ENCODE results near the gene SLC2A14. TPM values are rescaled to one million over a fixed set of nuclear protein-coding genes. Genes with fewer than 3 reads are reported as not detected.
A peak's percentile ranks its signal among the peaks of the same experiment; 100 is the strongest.
"Not testable (repeated sequence)": the region's sequence is repeated elsewhere in the genome, so short reads cannot be mapped to it uniquely, and the experiment has no call there.

The SLC2A14 gene
- total RNA-seq, result not detected

- intact Hi-C loops (cut with DNase I), result no loop called here
- no peaks in the 10 kb centered on the region for H3K9me3 ChIP-seq
These were observed at the start of gene SLC2A14 for GRCh38 chr12:7872566-7873319. Gene SLC2A14 (minus strand): TSS chr12:7872915. CDS start chr12:7869880, 3,035 bp downstream.

DNA sequence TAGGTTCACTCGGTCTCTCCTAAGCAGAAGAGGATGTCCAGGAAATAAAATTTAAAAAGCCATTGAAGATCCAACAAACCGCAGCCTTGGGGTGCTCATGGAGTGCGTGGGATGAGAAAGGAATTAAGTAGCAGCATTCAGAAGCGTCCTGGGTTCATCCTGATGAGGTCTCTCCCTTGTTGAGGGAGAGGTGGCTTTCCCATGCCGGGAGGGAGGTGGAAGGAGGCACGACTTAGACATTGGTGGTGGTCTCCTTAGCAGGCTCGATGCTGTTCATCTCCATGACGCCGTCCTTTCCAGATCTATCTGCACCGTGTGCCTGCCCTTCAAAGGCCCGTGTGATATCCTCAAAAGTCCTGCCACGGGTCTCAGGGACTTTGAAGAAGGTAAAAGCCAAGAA lies 48.5 kb upstream of the SLC2A14 start:
- intact Hi-C loops (cut with DNase I); H3K4me3 ChIP-seq; H3K4me1 ChIP-seq; DNase-seq (ENCODE audit: extremely low spot score in 2 of 2); H3K9me3 ChIP-seq; H3K27me3 ChIP-seq; H3K27ac ChIP-seq: not testable (repeated sequence)
- peaks cover 0 to 32% of the 10 kb centered on the region in 2 donors for H3K36me3 ChIP-seq

More at GRCh38 chr12:7872566-7873319, at the start of gene SLC2A14:
- no peak for DNase-seq (ENCODE audit: extremely low spot score in 2 of 2)
- TF ChIP-seq POLR2AphosphoS5 (IDR thresholded peaks at IDR 0.05; ENCODE audit: insufficient read depth in 1 of 2, low read depth in 1 of 2), result no peak
- TF ChIP-seq POLR2A (IDR thresholded peaks at IDR 0.05), result no peak
- TF ChIP-seq, protein P1, sequence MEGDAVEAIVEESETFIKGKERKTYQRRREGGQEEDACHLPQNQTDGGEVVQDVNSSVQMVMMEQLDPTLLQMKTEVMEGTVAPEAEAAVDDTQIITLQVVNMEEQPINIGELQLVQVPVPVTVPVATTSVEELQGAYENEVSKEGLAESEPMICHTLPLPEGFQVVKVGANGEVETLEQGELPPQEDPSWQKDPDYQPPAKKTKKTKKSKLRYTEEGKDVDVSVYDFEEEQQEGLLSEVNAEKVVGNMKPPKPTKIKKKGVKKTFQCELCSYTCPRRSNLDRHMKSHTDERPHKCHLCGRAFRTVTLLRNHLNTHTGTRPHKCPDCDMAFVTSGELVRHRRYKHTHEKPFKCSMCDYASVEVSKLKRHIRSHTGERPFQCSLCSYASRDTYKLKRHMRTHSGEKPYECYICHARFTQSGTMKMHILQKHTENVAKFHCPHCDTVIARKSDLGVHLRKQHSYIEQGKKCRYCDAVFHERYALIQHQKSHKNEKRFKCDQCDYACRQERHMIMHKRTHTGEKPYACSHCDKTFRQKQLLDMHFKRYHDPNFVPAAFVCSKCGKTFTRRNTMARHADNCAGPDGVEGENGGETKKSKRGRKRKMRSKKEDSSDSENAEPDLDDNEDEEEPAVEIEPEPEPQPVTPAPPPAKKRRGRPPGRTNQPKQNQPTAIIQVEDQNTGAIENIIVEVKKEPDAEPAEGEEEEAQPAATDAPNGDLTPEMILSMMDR (IDR thresholded peaks at IDR 0.05), result no peak
- peak within 1 kb of the TSS; percentile 24 to 30 for H3K4me3 ChIP-seq
- no peaks in the 10 kb centered on the region for H3K27me3 ChIP-seq
- peaks cover 8% of the 10 kb centered on the region for H3K4me1 ChIP-seq
- H3K36me3 ChIP-seq, result no peaks in the 10 kb centered on the region
- no peak within 1 kb of the TSS for H3K27ac ChIP-seq

GRCh38 chr12:7918268-7918590 lies 45.5 kb upstream of the SLC2A14 start:
- DNase-seq (ENCODE audit: extremely low spot score in 2 of 2); H3K27me3 ChIP-seq; H3K27ac ChIP-seq; intact Hi-C loops (cut with DNase I); H3K4me1 ChIP-seq; H3K9me3 ChIP-seq; H3K4me3 ChIP-seq: not testable (repeated sequence)
- H3K36me3 ChIP-seq, result peaks cover 0 to 26% of the 10 kb centered on the region in 2 donors

DNA sequence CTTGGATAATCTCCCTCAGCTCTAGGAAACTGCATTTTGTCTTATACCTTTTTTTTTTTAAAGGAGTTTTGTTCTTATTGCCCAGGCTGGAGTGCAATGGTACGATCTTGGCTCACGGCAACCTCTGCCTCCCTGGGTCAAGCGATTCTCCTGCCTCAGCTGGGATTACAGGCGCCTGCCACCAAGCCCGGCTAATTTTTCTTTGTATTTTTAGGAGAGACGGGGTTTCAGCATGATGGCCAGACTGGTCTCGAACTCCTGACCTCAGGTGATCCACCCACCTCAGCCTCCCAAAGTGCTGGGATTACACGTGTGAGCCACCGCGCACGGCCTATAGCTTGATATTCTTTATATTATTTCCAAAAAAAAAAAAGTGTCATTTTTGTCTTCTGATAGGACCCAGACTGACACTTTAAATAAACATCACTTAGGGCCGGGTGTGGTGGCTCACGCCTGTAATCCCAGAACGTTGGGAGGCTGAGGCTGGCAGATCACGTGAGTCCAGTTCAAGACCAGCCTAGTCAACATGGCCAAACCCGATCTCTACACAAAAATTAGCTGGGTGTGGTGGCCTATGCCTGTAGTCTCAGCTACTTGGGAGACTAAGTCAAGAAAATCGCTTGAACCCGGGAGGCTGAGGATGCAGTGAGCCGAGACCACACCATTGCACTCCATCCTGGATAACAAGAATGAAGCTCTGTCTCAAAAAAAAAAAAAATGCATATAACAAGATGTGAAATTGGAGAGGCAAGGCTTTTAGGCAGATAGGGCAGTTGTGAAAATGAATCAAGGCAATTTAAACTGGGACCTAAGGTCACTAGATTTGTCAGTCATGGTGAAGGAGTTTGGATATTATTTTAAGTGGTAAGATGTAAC lies 44.9 kb upstream of the SLC2A14 start:
- H3K4me1 ChIP-seq, result no peaks in the 10 kb centered on the region
- H3K27me3 ChIP-seq, result no peaks in the 10 kb centered on the region
- peaks cover 0 to 20% of the 10 kb centered on the region in 2 donors for H3K36me3 ChIP-seq
- no peak for DNase-seq (ENCODE audit: extremely low spot score in 2 of 2)
- intact Hi-C loops (cut with DNase I), result no loop called here
- no peaks in the 10 kb centered on the region for H3K9me3 ChIP-seq
- no peak for TF ChIP-seq POLR2A (IDR thresholded peaks at IDR 0.05)
- no peak for TF ChIP-seq POLR2AphosphoS5 (IDR thresholded peaks at IDR 0.05; ENCODE audit: insufficient read depth in 1 of 2, low read depth in 1 of 2)
- TF ChIP-seq, protein P1 (IDR thresholded peaks at IDR 0.05), result no peak
- no peak overlapping the region for H3K4me3 ChIP-seq
- H3K27ac ChIP-seq, result no peak overlapping the region

GRCh38 chr12:7916936-7917335 lies 44.2 kb upstream of the SLC2A14 start:
- H3K36me3 ChIP-seq, result peaks cover 0 to 13% of the 10 kb centered on the region in 2 donors
- no peaks in the 10 kb centered on the region for H3K4me1 ChIP-seq
- no peak for DNase-seq (ENCODE audit: extremely low spot score in 2 of 2)
- H3K9me3 ChIP-seq, result no peaks in the 10 kb centered on the region
- TF ChIP-seq POLR2AphosphoS5 (IDR thresholded peaks at IDR 0.05; ENCODE audit: insufficient read depth in 1 of 2, low read depth in 1 of 2), result no peak
- TF ChIP-seq POLR2A (IDR thresholded peaks at IDR 0.05), result no peak
- TF ChIP-seq, protein P1 (IDR thresholded peaks at IDR 0.05), result no peak
- intact Hi-C loops (cut with DNase I), result no loop called here
- no peak overlapping the region for H3K27ac ChIP-seq
- no peak overlapping the region for H3K4me3 ChIP-seq
- no peaks in the 10 kb centered on the region for H3K27me3 ChIP-seq
